VCaP (cell line): Measurements from ENCODE around the gene RAD52.
A peak's percentile ranks its signal among the peaks of the same experiment; 100 is the strongest.
"Not testable (repeated sequence)": the region's sequence is repeated elsewhere in the genome, so short reads cannot be mapped to it uniquely, and the experiment has no call there.

Source experiments
- H3K27ac ChIP-seq: fragments of 450-650 bp; 2 replicates; pipeline ENCODE4 v1.5.1; 2017
- CTCF ChIP-seq: fragments of 450-650 bp; conservative IDR thresholded peaks from 2 replicates; pipeline ENCODE4 v1.5.1; 2017; ENCODE audit warnings: mild to moderate bottlenecking, moderate library complexity

RAD52 gene

GRCh38 chr12:946631-947030 lies 2.9 kb downstream of the RAD52 start:
- TF ChIP-seq CTCF, result no peak

GRCh38 chr12:946212-946611 lies 3.3 kb downstream of the RAD52 start:
- no peak for TF ChIP-seq CTCF
- no peak overlapping the region for H3K27ac ChIP-seq

More at GRCh38 chr12:946631-947030, 2.9 kb downstream of the RAD52 start:
- no peak overlapping the region for H3K27ac ChIP-seq

- H3K27ac ChIP-seq, result no peak overlapping the region
- no peak for TF ChIP-seq CTCF
Observed at GRCh38 chr12:944211-944610, 5.3 kb downstream of the RAD52 start.

- H3K27ac ChIP-seq, result peak overlapping the region; percentile 12; the same call in 1 of the 2 replicates
- no peak for TF ChIP-seq CTCF
Observed at GRCh38 chr12:943051-943450, 6.4 kb downstream of the RAD52 start.

GRCh38 chr12:938810-939209 lies 10.7 kb downstream of the RAD52 start:
- TF ChIP-seq CTCF, result no peak
- no peak overlapping the region for H3K27ac ChIP-seq

- H3K27ac ChIP-seq, result no peak overlapping the region
- TF ChIP-seq CTCF, result no peak
Observed at GRCh38 chr12:936377-937345, 12.8 kb downstream of the RAD52 start.

- H3K27ac ChIP-seq, result not testable (repeated sequence)
Observed at GRCh38 chr12:935891-936290, 13.6 kb downstream of the RAD52 start.

- no peak overlapping the region for H3K27ac ChIP-seq
- no peak for TF ChIP-seq CTCF
Observed at GRCh38 chr12:931591-931990, 17.9 kb downstream of the RAD52 start.
